Parathyroid adenoma (tissue), 2 donors: Measurements from ENCODE around the gene LRRC4C.

Experiments used
- H2AFZ ChIP-seq: fragments of 300-600 bp; sonication (generic); one replicate; pipeline ENCODE4 v1.7.0; 2017; ENCODE audit warnings: antibody characterized with exemption, mild to moderate bottlenecking
- H3K27ac ChIP-seq: fragments of 300-600 bp; sonication (generic); one replicate; pipeline ENCODE4 v1.7.0; 2017
- H3K27me3 ChIP-seq: fragments of 300-600 bp; sonication (generic); one replicate; pipeline ENCODE4 v1.7.0; 2017; ENCODE audit warnings: low read length; ENCODE audit not compliant: control insufficient read depth, insufficient read depth
- H3K36me3 ChIP-seq: fragments of 300-600 bp; sonication (generic); one replicate; pipeline ENCODE4 v1.7.0; 2017; ENCODE audit warnings: low read length; ENCODE audit not compliant: control insufficient read depth, insufficient read depth
- H3K4me1 ChIP-seq: fragments of 300-600 bp; sonication (generic); one replicate; pipeline ENCODE4 v1.7.0; 2017; ENCODE audit warnings: control low read depth
- H3K4me2 ChIP-seq: fragments of 300-600 bp; sonication (generic); one replicate; pipeline ENCODE4 v1.7.0; 2017; ENCODE audit warnings: low read length
- H3K4me3 ChIP-seq: fragments of 300-600 bp; sonication (generic); one replicate; pipeline ENCODE4 v1.7.0; 2017; ENCODE audit warnings: low read depth, low read length
- H3K79me2 ChIP-seq: fragments of 300-600 bp; sonication (generic); one replicate; pipeline ENCODE4 v1.7.0; 2017; ENCODE audit warnings: control low read depth
- H3K9ac ChIP-seq: fragments of 300-600 bp; sonication (generic); one replicate; pipeline ENCODE4 v1.7.0; 2017; ENCODE audit warnings: mild to moderate bottlenecking
- H3K9me3 ChIP-seq: fragments of 300-600 bp; sonication (generic); one replicate; pipeline ENCODE4 v1.7.0; 2017; ENCODE audit warnings: low read length; ENCODE audit not compliant: control insufficient read depth
- CTCF ChIP-seq: fragments of 300-600 bp; sonication (generic); IDR thresholded peaks from one replicate; pipeline ENCODE4 v1.7.0; 2017; ENCODE audit warnings: antibody characterized with exemption, mild to moderate bottlenecking
- donor health status: primary hyperparathyroidism.

LRRC4C gene

GRCh38 chr11:41437006-41437490 is 22.4 kb downstream of the LRRC4C start:
- no peak overlapping the region for H3K4me3 ChIP-seq
- H3K79me2 ChIP-seq, result no peaks in the 10 kb centered on the region
- H3K27me3 ChIP-seq, result no peaks in the 10 kb centered on the region
- H3K27ac ChIP-seq, result no peak overlapping the region
- no peaks in the 10 kb centered on the region for H3K9me3 ChIP-seq
- no peak overlapping the region for H3K4me2 ChIP-seq
- no peak overlapping the region for H2AFZ ChIP-seq
- H3K36me3 ChIP-seq, result no peaks in the 10 kb centered on the region
- no peaks in the 10 kb centered on the region for H3K4me1 ChIP-seq
- no peak for TF ChIP-seq CTCF
- no peak overlapping the region for H3K9ac ChIP-seq

- Histone ChIP-seq H3K9ac (no peak overlapping the region), H2AFZ (no peak overlapping the region), H3K36me3 (no peaks in the 10 kb centered on the region), H3K9me3 (no peaks in the 10 kb centered on the region), H3K27ac (no peak overlapping the region), H3K4me3 (no peak overlapping the region), H3K4me1 (no peaks in the 10 kb centered on the region), H3K4me2 (no peak overlapping the region), H3K79me2 (no peaks in the 10 kb centered on the region), H3K27me3 (no peaks in the 10 kb centered on the region)
- no peak for TF ChIP-seq CTCF
These were observed 23.9 kb downstream of the LRRC4C start for GRCh38 chr11:41435531-41435930.

- H3K27me3 ChIP-seq, result no peaks in the 10 kb centered on the region
- no peaks in the 10 kb centered on the region for H3K36me3 ChIP-seq
- no peak overlapping the region for H2AFZ ChIP-seq
- no peaks in the 10 kb centered on the region for H3K79me2 ChIP-seq
- H3K27ac ChIP-seq, result no peak overlapping the region
- H3K4me1 ChIP-seq, result no peaks in the 10 kb centered on the region
- TF ChIP-seq CTCF, result no peak
- H3K4me2 ChIP-seq, result no peak overlapping the region
- no peaks in the 10 kb centered on the region for H3K9me3 ChIP-seq
- H3K9ac ChIP-seq, result no peak overlapping the region
- no peak overlapping the region for H3K4me3 ChIP-seq
These were observed 27.7 kb downstream of the LRRC4C start for GRCh38 chr11:41431784-41432183.

- Histone ChIP-seq H3K36me3 (no peaks in the 10 kb centered on the region), H3K79me2 (no peaks in the 10 kb centered on the region), H2AFZ (no peak overlapping the region), H3K4me3 (no peak overlapping the region), H3K4me1 (no peaks in the 10 kb centered on the region), H3K27me3 (no peaks in the 10 kb centered on the region), H3K27ac (no peak overlapping the region), H3K9me3 (no peaks in the 10 kb centered on the region), H3K9ac (no peak overlapping the region), H3K4me2 (no peak overlapping the region)
- TF ChIP-seq CTCF, result no peak
These were observed 39.6 kb downstream of the LRRC4C start for GRCh38 chr11:41419901-41420300.

- no peak for TF ChIP-seq CTCF
These were observed 44.5 kb downstream of the LRRC4C start for GRCh38 chr11:41414771-41415440.

More at GRCh38 chr11:41414771-41415440, 44.5 kb downstream of the LRRC4C start:
- no peaks in the 10 kb centered on the region for H3K36me3 ChIP-seq
- no peaks in the 10 kb centered on the region for H3K4me1 ChIP-seq
- H3K4me2 ChIP-seq, result no peak overlapping the region
- H3K9me3 ChIP-seq, result no peaks in the 10 kb centered on the region
- H3K4me3 ChIP-seq, result no peak overlapping the region
- no peak overlapping the region for H2AFZ ChIP-seq
- H3K27ac ChIP-seq, result no peak overlapping the region
- no peaks in the 10 kb centered on the region for H3K79me2 ChIP-seq
- no peaks in the 10 kb centered on the region for H3K27me3 ChIP-seq
- H3K9ac ChIP-seq, result no peak overlapping the region
